ENCODE results near the gene KCNK1. TPM values are rescaled to one million over a fixed set of nuclear protein-coding genes. Genes with fewer than 3 reads are reported as not detected.
"Not testable (repeated sequence)": the region's sequence is repeated elsewhere in the genome, so short reads cannot be mapped to it uniquely, and the experiment has no call there.

Gene KCNK1
- total RNA-seq, 4 donors from 2014 or later, result 2.2 to 5.5 (median 3.2) TPM

DNA sequence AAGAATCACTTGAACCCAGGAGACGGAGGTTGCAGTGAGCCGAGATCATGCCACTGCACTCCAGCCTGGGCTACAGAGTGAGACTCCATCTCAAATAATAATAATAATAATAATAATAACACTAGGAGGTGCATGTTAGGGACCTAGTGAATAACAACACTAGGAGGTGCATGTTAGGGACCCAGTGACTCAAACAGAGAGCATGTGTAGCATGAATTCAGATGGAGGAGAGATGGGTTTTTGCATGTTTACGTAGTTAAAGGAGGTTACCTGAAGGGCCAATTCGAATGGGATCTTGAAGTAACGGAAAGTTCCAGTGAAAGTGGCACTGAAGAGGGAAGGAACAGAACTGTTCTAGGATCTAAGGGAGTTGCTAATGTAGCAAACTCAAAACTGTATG, 7.1 kb upstream of the KCNK1 start:
- H3K27ac ChIP-seq, result no peak overlapping the region
- no peaks in the 10 kb centered on the region for H3K4me1 ChIP-seq
- no peaks in the 10 kb centered on the region for H3K36me3 ChIP-seq
- peaks cover 21% of the 10 kb centered on the region for H3K27me3 ChIP-seq
- peaks cover 0 to 16% (median 0%) of the 10 kb centered on the region in 3 donors for H3K9me3 ChIP-seq
- no peak overlapping the region for H3K4me3 ChIP-seq
- 84 to 94% methylated on average over 4 to 5 of the region's 5 CpGs for WGBS, 2 donors (ENCODE audit: low coverage in 1 of 2)
- no peak for ATAC-seq
- TF ChIP-seq POLR2A (IDR thresholded peaks at IDR 0.05), result no peak
- TF ChIP-seq, protein P1, sequence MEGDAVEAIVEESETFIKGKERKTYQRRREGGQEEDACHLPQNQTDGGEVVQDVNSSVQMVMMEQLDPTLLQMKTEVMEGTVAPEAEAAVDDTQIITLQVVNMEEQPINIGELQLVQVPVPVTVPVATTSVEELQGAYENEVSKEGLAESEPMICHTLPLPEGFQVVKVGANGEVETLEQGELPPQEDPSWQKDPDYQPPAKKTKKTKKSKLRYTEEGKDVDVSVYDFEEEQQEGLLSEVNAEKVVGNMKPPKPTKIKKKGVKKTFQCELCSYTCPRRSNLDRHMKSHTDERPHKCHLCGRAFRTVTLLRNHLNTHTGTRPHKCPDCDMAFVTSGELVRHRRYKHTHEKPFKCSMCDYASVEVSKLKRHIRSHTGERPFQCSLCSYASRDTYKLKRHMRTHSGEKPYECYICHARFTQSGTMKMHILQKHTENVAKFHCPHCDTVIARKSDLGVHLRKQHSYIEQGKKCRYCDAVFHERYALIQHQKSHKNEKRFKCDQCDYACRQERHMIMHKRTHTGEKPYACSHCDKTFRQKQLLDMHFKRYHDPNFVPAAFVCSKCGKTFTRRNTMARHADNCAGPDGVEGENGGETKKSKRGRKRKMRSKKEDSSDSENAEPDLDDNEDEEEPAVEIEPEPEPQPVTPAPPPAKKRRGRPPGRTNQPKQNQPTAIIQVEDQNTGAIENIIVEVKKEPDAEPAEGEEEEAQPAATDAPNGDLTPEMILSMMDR (IDR thresholded peaks at IDR 0.05), result no peak
- TF ChIP-seq EP300 (IDR thresholded peaks at IDR 0.05), result no peak
- no peak for TF ChIP-seq POLR2AphosphoS5 (IDR thresholded peaks at IDR 0.05)

DNA sequence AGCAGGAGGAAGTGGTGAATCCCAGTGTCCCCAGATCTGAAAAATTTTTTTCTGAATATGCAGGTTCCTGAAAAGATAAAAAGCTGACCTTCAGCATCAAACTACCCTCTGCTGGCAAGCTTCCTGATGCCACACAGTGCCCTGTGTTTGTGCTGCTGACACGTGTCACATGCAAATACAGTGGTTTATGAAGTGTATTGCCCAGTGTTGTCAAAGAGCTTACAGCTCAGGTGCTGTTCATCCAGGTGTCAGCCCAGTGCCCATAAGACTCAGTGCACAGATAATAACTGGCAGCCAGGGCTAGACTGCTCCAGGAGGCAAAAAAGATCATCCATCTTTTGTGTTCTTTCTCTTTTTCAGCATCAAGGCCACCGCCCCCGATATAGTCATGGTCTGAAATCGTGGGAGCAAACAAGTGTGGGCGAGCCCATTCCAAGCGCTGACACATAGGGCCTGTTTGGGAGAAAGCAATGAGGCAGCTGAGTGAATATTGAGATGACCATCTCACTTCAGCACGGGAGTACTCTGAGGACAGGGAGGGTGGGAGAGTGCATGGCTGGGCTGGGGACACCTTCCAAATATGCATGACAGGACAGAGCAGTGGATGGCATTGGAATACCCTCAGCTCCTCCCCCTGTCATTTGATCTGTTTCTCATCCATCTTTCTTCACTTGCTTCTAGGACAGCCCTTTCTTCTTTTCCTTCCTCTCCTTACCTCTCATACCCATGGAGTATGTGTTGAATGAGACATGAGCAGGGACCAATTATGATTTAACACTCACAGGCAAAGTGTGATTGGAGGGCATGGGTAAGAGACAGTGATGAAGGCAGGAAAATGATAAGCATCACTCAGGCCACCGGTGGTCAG, 6.4 kb upstream of the KCNK1 start:
- Histone ChIP-seq H3K36me3 (no peaks in the 10 kb centered on the region), H3K9me3 (peaks cover 0 to 16% (median 0%) of the 10 kb centered on the region in 3 donors), H3K27me3 (peaks cover 26% of the 10 kb centered on the region), H3K4me1 (no peaks in the 10 kb centered on the region), H3K27ac (no peak overlapping the region), H3K4me3 (no peak overlapping the region)
- no peak for ATAC-seq
- WGBS, 2 donors (ENCODE audit: low coverage in 1 of 2), result 72 to 75% methylated on average over 5 to 7 of the region's 8 CpGs
- TF ChIP-seq POLR2A (IDR thresholded peaks at IDR 0.05) (no peak), EP300 (IDR thresholded peaks at IDR 0.05) (no peak), POLR2AphosphoS5 (IDR thresholded peaks at IDR 0.05) (no peak)
- TF ChIP-seq, protein P1 (IDR thresholded peaks at IDR 0.05), result no peak

DNA sequence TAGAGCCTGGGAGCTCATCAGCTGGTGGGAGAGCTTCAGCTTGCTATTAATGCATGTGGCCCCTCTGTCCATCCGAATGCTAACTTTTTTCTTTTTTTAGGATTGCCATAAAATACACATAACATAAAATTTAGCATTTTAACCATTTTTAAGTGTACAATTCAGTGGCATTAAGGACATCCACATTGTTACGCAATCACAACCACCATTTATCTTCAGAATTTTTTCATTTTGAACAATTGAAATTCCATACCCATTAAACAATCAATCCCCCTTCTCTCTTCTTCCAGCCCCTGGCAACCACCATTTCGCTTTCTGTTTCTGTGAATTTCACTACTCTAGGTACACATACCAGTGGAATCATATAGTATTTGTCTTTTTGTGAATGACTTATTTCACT, 4.9 kb upstream of the KCNK1 start:
- TF ChIP-seq POLR2AphosphoS5 (IDR thresholded peaks at IDR 0.05), result no peak
- no peak for TF ChIP-seq EP300 (IDR thresholded peaks at IDR 0.05)
- no peak for TF ChIP-seq POLR2A (IDR thresholded peaks at IDR 0.05)
- TF ChIP-seq, protein P1 (IDR thresholded peaks at IDR 0.05), result no peak
- 82 to 97% methylated on average over 3 of the region's 3 CpGs for WGBS, 2 donors (ENCODE audit: low coverage in 1 of 2)
- no peak for ATAC-seq

DNA sequence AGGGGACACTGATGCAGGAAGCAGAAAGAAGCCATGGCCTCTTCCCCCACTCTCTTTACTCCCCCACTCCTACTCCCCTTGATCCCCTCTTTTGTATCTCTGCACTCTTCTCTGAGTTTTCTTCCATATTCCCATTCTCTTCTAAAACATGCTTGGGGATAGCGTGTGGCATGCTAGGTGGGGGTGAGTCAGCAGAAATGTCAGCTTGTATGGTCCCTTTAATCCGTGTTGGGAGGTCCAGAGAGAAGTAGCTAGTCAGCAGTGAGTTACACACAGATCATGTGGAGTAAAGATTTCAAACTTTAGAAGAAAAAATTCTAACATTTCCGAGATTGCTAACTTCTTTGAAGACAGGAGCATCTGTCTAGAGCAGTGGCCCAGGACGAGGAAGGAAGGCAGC, 4.0 kb upstream of the KCNK1 start:
- H3K36me3 ChIP-seq, result no peaks in the 10 kb centered on the region
- H3K27me3 ChIP-seq, result peaks cover 45% of the 10 kb centered on the region
- ATAC-seq, result no peak
- 71 to 80% methylated on average over 2 to 4 of the region's 4 CpGs for WGBS, 2 donors (ENCODE audit: low coverage in 1 of 2)
- H3K27ac ChIP-seq, result no peak overlapping the region
- H3K4me1 ChIP-seq, result peaks cover 0 to 19% (median 0%) of the 10 kb centered on the region in 3 donors
- no peak for TF ChIP-seq POLR2AphosphoS5 (IDR thresholded peaks at IDR 0.05)
- H3K4me3 ChIP-seq, result no peak overlapping the region
- H3K9me3 ChIP-seq, result peaks cover 0 to under 1% (median 0%) of the 10 kb centered on the region in 3 donors

More for the DNA sequence above, 4.9 kb upstream of the KCNK1 start:
- no peak overlapping the region for H3K27ac ChIP-seq
- H3K27me3 ChIP-seq, result peaks cover 36% of the 10 kb centered on the region
- peaks cover 0 to 10% (median 0%) of the 10 kb centered on the region in 3 donors for H3K9me3 ChIP-seq
- peaks cover 0 to 9% (median 0%) of the 10 kb centered on the region in 3 donors for H3K4me1 ChIP-seq
- no peak overlapping the region for H3K4me3 ChIP-seq
- H3K36me3 ChIP-seq, result no peaks in the 10 kb centered on the region

- H3K27ac ChIP-seq, result no peak overlapping the region
- peaks cover 0 to 25% (median 0%) of the 10 kb centered on the region in 3 donors for H3K4me1 ChIP-seq
- WGBS, 2 donors (ENCODE audit: low coverage in 1 of 2), result 95% methylated on average over 2 of the region's 2 CpGs; no CpG with 5 or more reads in 1 of the 2 donors
- peaks cover 52% of the 10 kb centered on the region for H3K27me3 ChIP-seq
- TF ChIP-seq POLR2A (IDR thresholded peaks at IDR 0.05), result no peak
- TF ChIP-seq POLR2AphosphoS5 (IDR thresholded peaks at IDR 0.05), result no peak
- no peak for TF ChIP-seq EP300 (IDR thresholded peaks at IDR 0.05)
- TF ChIP-seq, protein P1 (IDR thresholded peaks at IDR 0.05), result no peak
- H3K36me3 ChIP-seq, result no peaks in the 10 kb centered on the region
- no peak overlapping the region for H3K4me3 ChIP-seq
- H3K9me3 ChIP-seq, result no peaks in the 10 kb centered on the region
- no peak for ATAC-seq
Observed at GRCh38 chr1:233610628-233611027, 3.3 kb upstream of the KCNK1 start.

DNA sequence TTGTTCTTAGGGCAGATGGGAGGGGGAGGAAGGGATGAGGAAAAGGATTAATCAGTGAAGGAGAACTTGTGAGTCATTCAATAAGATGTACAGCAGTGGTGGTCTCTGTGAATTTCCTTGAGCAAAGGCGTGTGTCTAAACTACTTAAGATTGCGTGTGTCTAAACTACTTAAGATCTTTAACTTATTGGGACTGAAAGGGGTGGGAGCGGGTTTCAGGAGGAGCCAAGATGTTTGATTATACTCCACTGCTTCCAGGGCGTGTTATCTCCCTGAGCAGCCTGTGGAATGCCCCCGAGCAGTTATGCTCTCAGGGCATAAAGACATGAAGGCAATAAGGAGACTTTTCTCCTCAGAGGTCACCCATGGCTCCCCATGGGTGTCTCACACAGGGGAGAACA, 2.5 kb upstream of the KCNK1 start:
- peaks cover 0 to 25% (median 0%) of the 10 kb centered on the region in 3 donors for H3K4me1 ChIP-seq
- not testable (repeated sequence) for ATAC-seq, H3K9me3 ChIP-seq, H3K4me3 ChIP-seq, H3K27ac ChIP-seq, H3K36me3 ChIP-seq
- 64% methylated on average over 5 of the region's 5 CpGs; no CpG with 5 or more reads in 1 of the 2 donors for WGBS, 2 donors (ENCODE audit: low coverage in 1 of 2)
- peaks cover 52% of the 10 kb centered on the region for H3K27me3 ChIP-seq
